Ishikawa (cell line): ENCODE data around the gene NANOS2.

Experiments used
- CEBPB ChIP-seq: IDR thresholded peaks from 2 replicates; pipeline ENCODE4 v1.6.1; 2012
- CREB1 ChIP-seq: IDR thresholded peaks from 2 replicates; pipeline ENCODE4 v1.6.1; 2012; ENCODE audit warnings: low read depth
- EGR1 ChIP-seq: IDR thresholded peaks from 2 replicates; pipeline ENCODE4 v1.6.1; 2012
- EP300 ChIP-seq: IDR thresholded peaks from 2 replicates; pipeline ENCODE4 v1.6.1; 2012; ENCODE audit warnings: borderline replicate concordance
- FOXM1 ChIP-seq: IDR thresholded peaks from 2 replicates; pipeline ENCODE4 v1.6.1; 2012; ENCODE audit warnings: low read depth, borderline replicate concordance
- NFIC ChIP-seq: IDR thresholded peaks from 2 replicates; pipeline ENCODE4 v1.6.1; 2012
- RAD21 ChIP-seq: IDR thresholded peaks from 2 replicates; pipeline ENCODE4 v1.6.1; 2012; ENCODE audit warnings: low read depth
- TAF1 ChIP-seq: IDR thresholded peaks from 2 replicates; pipeline ENCODE4 v1.6.1; 2012; ENCODE audit warnings: low read depth, mild to moderate bottlenecking
- TCF12 ChIP-seq: IDR thresholded peaks from 2 replicates; pipeline ENCODE4 v1.6.1; 2012; ENCODE audit warnings: low read depth
- TEAD4 ChIP-seq: IDR thresholded peaks from 2 replicates; pipeline ENCODE4 v1.6.1; 2012
- YY1 ChIP-seq: IDR thresholded peaks from 2 replicates; pipeline ENCODE4 v1.6.1; 2012; ENCODE audit warnings: low read depth
- ZBTB7A ChIP-seq: IDR thresholded peaks from 2 replicates; pipeline ENCODE4 v1.6.1; 2012; ENCODE audit warnings: low read depth
- TF ChIP-seq, protein P1 (sequence below): IDR thresholded peaks from 2 replicates; pipeline ENCODE4 v1.6.1; 2012
- TF ChIP-seq, protein P2 (sequence below): IDR thresholded peaks from 2 replicates; pipeline ENCODE4 v1.6.1; 2012; ENCODE audit warnings: low read depth, mild to moderate bottlenecking
- TF ChIP-seq, protein P3 (sequence below): IDR thresholded peaks from 2 replicates; pipeline ENCODE4 v1.6.1; 2012

The NANOS2 gene

DNA sequence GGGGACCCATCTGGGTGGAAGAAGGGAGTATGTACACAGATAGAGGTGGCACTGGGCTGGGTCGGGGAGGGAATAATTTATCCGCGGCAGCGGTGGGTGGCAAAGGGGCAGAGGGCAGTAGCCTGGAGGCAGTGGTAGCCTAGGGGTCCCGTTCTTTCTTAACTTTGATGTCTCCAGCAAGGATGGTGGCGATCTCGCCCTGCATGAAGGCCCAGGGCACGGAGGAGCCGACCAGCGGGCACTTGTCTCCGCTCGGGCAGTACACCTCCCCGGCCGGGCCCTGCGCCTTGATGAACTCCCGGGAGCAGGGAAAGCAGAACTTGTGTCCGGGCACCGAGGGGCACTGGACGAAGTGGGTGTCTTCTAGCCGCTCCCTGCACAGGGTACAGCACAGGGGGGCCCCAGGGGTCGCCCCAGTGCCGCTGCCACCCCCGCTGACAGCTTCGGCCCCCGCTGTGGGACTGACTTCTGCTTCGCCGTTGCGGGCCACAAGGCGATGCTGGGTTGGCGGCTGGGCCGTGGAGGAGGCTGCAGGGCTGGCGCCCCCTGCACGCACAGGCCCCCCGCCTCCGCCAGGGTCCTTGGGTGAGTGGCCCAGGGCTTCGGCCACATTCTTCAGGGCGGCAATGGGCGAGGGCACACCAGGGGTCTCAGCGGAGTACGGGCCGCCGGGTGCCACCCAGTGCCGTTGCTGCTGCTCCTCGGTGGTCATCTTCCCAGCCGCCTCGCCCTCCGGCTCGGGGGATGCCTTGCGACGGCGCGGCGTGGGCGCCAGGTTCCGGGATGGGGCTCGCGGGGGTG is 30.5 kb downstream of the NANOS2 start:
- TF ChIP-seq EGR1 (no peak), TCF12 (no peak), FOXM1 (no peak), NFIC (no peak), RAD21 (no peak), ZBTB7A (no peak), EP300 (no peak), CREB1 (no peak), CEBPB (no peak)
- TF ChIP-seq, protein P1, sequence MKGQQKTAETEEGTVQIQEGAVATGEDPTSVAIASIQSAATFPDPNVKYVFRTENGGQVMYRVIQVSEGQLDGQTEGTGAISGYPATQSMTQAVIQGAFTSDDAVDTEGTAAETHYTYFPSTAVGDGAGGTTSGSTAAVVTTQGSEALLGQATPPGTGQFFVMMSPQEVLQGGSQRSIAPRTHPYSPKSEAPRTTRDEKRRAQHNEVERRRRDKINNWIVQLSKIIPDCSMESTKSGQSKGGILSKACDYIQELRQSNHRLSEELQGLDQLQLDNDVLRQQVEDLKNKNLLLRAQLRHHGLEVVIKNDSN, result no peak
- TF ChIP-seq, protein P2, sequence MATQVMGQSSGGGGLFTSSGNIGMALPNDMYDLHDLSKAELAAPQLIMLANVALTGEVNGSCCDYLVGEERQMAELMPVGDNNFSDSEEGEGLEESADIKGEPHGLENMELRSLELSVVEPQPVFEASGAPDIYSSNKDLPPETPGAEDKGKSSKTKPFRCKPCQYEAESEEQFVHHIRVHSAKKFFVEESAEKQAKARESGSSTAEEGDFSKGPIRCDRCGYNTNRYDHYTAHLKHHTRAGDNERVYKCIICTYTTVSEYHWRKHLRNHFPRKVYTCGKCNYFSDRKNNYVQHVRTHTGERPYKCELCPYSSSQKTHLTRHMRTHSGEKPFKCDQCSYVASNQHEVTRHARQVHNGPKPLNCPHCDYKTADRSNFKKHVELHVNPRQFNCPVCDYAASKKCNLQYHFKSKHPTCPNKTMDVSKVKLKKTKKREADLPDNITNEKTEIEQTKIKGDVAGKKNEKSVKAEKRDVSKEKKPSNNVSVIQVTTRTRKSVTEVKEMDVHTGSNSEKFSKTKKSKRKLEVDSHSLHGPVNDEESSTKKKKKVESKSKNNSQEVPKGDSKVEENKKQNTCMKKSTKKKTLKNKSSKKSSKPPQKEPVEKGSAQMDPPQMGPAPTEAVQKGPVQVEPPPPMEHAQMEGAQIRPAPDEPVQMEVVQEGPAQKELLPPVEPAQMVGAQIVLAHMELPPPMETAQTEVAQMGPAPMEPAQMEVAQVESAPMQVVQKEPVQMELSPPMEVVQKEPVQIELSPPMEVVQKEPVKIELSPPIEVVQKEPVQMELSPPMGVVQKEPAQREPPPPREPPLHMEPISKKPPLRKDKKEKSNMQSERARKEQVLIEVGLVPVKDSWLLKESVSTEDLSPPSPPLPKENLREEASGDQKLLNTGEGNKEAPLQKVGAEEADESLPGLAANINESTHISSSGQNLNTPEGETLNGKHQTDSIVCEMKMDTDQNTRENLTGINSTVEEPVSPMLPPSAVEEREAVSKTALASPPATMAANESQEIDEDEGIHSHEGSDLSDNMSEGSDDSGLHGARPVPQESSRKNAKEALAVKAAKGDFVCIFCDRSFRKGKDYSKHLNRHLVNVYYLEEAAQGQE, result no peak

DNA sequence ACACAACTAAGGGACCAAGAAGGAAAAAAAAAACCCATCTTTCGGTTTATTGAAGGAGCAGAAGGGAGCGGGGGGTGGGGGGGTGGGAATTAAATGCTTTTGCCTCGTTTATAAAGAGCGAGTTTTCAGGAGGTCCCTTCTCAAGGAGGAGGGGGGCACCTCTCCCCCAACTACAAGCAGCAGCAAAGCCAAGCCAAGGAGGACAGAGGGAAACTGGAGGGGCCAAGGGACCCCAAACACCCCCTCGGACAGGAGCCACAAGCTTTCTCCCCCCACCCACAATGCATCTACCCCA is 31.0 kb downstream of the NANOS2 start:
- TF ChIP-seq FOXM1, result no peak
- TF ChIP-seq NFIC, result no peak
- no peak for TF ChIP-seq TCF12
- no peak for TF ChIP-seq TEAD4
- no peak for TF ChIP-seq RAD21
- no peak for TF ChIP-seq YY1
- TF ChIP-seq, protein P2, result no peak
- TF ChIP-seq ZBTB7A, result no peak
- no peak for TF ChIP-seq TAF1
- TF ChIP-seq EP300, result no peak
- no peak for TF ChIP-seq CREB1
- no peak for TF ChIP-seq CEBPB
- no peak for TF ChIP-seq EGR1
- TF ChIP-seq, protein P3, sequence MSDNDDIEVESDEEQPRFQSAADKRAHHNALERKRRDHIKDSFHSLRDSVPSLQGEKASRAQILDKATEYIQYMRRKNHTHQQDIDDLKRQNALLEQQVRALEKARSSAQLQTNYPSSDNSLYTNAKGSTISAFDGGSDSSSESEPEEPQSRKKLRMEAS, result no peak

DNA sequence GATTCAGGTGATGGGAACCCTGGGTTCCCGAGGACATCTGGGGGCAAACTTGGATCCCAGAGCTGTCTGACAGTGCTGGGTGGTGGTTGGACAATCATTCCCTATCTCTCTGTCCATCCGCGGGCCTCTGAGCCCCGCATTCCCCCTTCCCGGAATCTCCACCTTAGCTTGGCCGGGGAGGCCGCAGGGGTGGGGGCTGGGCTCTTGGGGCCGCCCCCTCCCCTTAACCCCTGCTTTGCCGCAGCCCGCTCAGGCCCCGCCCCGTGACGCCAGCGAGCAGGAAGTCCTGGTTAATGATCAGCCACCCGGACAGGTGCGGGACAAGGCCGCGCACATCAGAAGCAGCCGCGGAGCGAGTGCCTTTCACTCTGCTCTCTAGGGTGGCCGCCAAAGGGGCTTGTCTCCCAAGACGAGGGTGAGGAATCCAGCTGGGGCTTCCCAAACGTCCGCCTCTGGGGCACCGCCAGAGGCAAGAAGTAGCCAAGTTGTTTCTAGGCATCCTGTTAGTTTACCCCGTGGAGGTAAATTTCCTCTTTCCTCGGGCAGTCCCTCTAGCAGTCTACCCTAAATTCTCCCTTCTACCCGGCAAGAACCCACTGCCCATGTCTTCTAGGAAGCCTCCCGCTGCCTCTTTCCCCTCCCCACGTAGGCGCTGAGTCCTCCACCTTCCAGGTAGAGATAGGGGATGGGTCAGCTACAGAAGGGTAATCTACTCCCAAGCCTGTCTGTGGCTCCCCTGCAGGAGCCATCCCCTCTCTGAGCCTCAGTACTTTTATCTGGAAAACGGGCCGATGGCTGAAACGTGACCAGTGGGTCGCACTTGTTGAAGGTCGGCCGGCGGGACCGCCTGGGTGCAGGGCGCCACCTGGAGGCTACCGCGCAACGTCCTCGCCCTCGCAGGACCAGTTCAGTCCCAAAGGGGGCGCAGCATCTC is 31.7 kb downstream of the NANOS2 start:
- TF ChIP-seq RAD21, result peak; percentile 69
- no peak for TF ChIP-seq NFIC
- TF ChIP-seq EP300, result no peak
- TF ChIP-seq, protein P1, result no peak
- TF ChIP-seq CEBPB, result no peak
- TF ChIP-seq, protein P3, result 0 out of 2 replicates have a peak, but pooled peaks have one; percentile 37
- no peak for TF ChIP-seq CREB1
- peak; percentile 36; the same call in 1 of the 2 replicates for TF ChIP-seq YY1
- no peak for TF ChIP-seq FOXM1
- TF ChIP-seq ZBTB7A, result 0 out of 2 replicates have a peak, but pooled peaks have one; percentile 29
- TF ChIP-seq TAF1, result no peak

DNA sequence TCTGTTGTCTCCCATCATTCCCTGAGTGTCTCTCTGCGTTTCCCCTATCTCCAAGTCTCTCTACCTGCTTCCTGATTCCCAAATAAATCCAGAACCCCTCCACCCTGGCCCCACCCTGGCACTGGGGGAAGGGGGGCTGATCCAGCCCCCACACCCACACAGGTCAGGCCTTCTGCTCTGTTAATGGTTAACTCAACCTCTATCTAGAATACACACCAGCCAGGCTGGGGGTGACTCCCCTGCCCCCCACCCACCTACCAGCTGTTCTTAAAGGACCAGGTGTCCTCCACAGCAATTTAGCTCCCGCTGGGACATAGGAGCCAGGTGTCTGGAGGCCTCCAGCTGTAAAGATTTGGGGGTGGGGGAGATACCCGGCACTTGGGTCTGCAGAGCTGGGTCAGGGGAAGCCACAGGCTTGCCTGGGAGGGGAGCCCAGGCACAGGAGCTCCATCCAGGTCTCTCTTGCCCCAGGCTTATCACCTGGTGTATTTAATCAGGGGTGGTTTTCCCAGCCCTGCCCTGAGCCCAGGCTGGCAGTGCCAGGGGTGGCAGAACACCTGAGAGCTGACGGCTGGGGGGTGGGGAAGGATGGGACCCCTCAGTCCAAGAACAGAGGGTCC is 32.6 kb downstream of the NANOS2 start:
- 0 out of 2 replicates have a peak, but pooled peaks have one; percentile 34 for TF ChIP-seq ZBTB7A
- no peak for TF ChIP-seq CEBPB
